HepG2 (cell line): ENCODE measurements around the gene P4HB. TPM values are rescaled to one million over a fixed set of nuclear protein-coding genes. Genes with fewer than 3 reads are reported as not detected.

Source experiments
- ETV5 ChIP-seq: IDR thresholded peaks from 2 replicates; pipeline ENCODE4 v1.6.1; 2018; ENCODE audit warnings: missing biosample characterization, missing genetic modification reagents, inconsistent platforms, borderline replicate concordance
- FIP1L1 ChIP-seq: fragments of 200-400 bp; formaldehyde crosslinking; IDR thresholded peaks from 2 replicates; pipeline ENCODE4 v1.6.1; 2018; ENCODE audit warnings: low read depth, mild to moderate bottlenecking, low read length, moderate library complexity, borderline replicate concordance; ENCODE audit not compliant: insufficient read depth
- GABPB1 ChIP-seq: IDR thresholded peaks from 2 replicates; pipeline ENCODE4 v1.6.1; 2016; ENCODE audit warnings: mild to moderate bottlenecking, missing genetic modification reagents, moderate library complexity, missing compliant biosample characterization
- KIAA2018 ChIP-seq: sonication (generic); formaldehyde crosslinking; IDR thresholded peaks from 2 replicates; pipeline ENCODE4 v1.5.0; 2020; ENCODE audit warnings: mild to moderate bottlenecking, missing genetic modification reagents, borderline replicate concordance
- MEIS1 ChIP-seq: sonication (generic); formaldehyde crosslinking; IDR thresholded peaks from 2 replicates; pipeline ENCODE4 v1.9.0; 2021; ENCODE audit warnings: mild to moderate bottlenecking, missing genetic modification reagents, moderate library complexity, borderline replicate concordance
- MTF1 ChIP-seq: sonication (generic); formaldehyde crosslinking; IDR thresholded peaks from 2 replicates; pipeline ENCODE4 v1.5.0; 2020; ENCODE audit warnings: missing genetic modification reagents
- NCOA1 ChIP-seq: sonication (generic); formaldehyde crosslinking; IDR thresholded peaks from 2 replicates; pipeline ENCODE4 v1.9.0; 2021; ENCODE audit warnings: missing genetic modification reagents
- NFKBIZ ChIP-seq: IDR thresholded peaks from 2 replicates; pipeline ENCODE4 v1.6.1; 2018; ENCODE audit warnings: missing genetic modification reagents, missing compliant biosample characterization
- ZNF335 ChIP-seq: sonication (generic); formaldehyde crosslinking; IDR thresholded peaks from 2 replicates; pipeline ENCODE4 v1.4.0; 2020; ENCODE audit warnings: missing genetic modification reagents
- ZNF501 ChIP-seq: sonication (generic); formaldehyde crosslinking; IDR thresholded peaks from 2 replicates; pipeline ENCODE4 v1.5.1; 2020; ENCODE audit warnings: mild to moderate bottlenecking, moderate library complexity, missing genetic modification reagents
- ZNF547 ChIP-seq: sonication (generic); formaldehyde crosslinking; IDR thresholded peaks from 2 replicates; pipeline ENCODE4 v1.5.1; 2020; ENCODE audit warnings: mild to moderate bottlenecking, missing genetic modification reagents
- ZNF572 ChIP-seq: sonication (generic); formaldehyde crosslinking; IDR thresholded peaks from 2 replicates; pipeline ENCODE4 v1.5.1; 2020; ENCODE audit warnings: mild to moderate bottlenecking, missing genetic modification reagents
- ZNF724P ChIP-seq: sonication (generic); formaldehyde crosslinking; IDR thresholded peaks from 2 replicates; pipeline ENCODE4 v1.8.0; 2022; ENCODE audit warnings: missing genetic modification reagents, borderline replicate concordance
- polyA plus RNA-seq, 8 experiments: library from polyadenylated mRNA; depleted of rRNA in 3 of 8; stranded (reverse) in 7 of 8; unstranded in 1 of 8; fragments of >200 nt; fragmentation: Illumina TruSeq in 4 of 8; extraction: Trizol in 4 of 8; gene quantifications; 2 replicates each; pipeline versions ENCODE4 v1.2.1 to v1.2.3, GENCODE V29; 2011 to 2016; ENCODE audit warnings: low read depth in 4 of 8, missing spikeins in 1 of 8, mixed read lengths in 1 of 8; ENCODE audit not compliant: insufficient read depth in 1 of 8
- total RNA-seq, 5 experiments: library from RNA; depleted of rRNA; stranded (reverse); fragments of >200 nt; fragmentation: Illumina TruSeq; extraction: Trizol; gene quantifications; 2 replicates each; pipeline ENCODE4 v1.2.3, GENCODE V29; 2016; ENCODE audit warnings: low read depth in 1 of 5
- TF ChIP-seq, protein P1 (sequence below): IDR thresholded peaks from 2 replicates; pipeline ENCODE4 v1.6.1; 2012; ENCODE audit warnings: low read length, improper control_type of control experiment

P4HB gene
- total and polyA plus RNA-seq, 2 of the 13 experiments (the other 11 are each of a cell fraction or from before 2014, with no cell fraction given), result 185 to 782 TPM

DNA sequence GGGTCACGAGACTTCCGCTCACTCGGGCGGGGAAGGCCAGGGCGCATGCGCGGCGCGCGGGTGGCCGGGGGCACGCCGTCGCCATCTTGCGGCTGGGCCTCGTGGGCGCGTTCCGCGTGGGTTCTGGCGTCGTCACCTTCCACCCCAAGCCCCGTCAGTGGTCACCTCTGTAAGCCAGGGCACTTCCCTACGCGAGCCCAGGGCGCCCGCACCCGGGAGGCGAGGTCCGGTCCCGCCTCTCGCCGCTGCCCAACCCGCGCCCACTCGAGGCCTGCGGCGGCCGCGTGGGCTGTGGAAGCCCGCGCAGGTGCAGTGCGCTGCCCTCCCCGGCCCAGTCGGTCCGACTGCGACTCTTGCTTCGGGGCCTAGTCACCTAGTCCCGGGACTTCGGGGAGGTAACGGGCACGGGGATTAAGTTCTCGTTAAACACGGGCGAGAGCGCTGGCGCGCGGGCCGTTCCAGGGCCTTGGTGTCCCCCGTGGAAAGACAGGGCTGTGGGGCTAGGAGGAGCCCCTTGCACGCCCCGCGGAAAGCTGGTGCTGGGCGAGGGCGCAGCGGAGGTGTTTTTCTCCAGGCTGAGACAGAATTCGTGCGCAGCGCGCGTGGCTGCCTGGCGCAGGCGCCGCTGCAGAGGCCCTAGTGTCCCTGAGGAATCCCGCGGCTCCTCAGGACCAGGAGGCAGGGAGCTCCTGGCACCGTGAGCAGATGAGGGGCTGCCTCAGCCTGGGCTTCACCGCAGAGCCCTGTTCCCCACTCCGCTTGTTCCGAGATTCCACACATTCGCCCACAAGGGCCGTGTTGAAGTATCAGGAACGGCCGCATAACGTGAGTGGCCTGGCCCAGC lies 11.3 kb upstream of the P4HB start (continued):
- TF ChIP-seq KIAA2018 (CRISPR knock-in tag) (no peak), ETV5 (CRISPR knock-in tag) (peak; percentile 99), MEIS1 (CRISPR knock-in tag) (peak; percentile 89), ZNF335 (CRISPR knock-in tag) (0 out of 2 replicates have a peak, but pooled peaks have one; percentile 16), GABPB1 (CRISPR knock-in tag) (peak; percentile 92), NCOA1 (peak; percentile 98), ZNF572 (0 out of 2 replicates have a peak, but pooled peaks have one; percentile 14), NFKBIZ (CRISPR knock-in tag) (0 out of 2 replicates have a peak, but pooled peaks have one; percentile 56), ZNF724P (CRISPR knock-in tag) (peak; percentile 89), ZNF501 (CRISPR knock-in tag) (peak; percentile 89), ZNF547 (CRISPR knock-in tag) (peak; percentile 99), FIP1L1 (no peak), MTF1 (CRISPR knock-in tag) (no peak)
- TF ChIP-seq, protein P1, sequence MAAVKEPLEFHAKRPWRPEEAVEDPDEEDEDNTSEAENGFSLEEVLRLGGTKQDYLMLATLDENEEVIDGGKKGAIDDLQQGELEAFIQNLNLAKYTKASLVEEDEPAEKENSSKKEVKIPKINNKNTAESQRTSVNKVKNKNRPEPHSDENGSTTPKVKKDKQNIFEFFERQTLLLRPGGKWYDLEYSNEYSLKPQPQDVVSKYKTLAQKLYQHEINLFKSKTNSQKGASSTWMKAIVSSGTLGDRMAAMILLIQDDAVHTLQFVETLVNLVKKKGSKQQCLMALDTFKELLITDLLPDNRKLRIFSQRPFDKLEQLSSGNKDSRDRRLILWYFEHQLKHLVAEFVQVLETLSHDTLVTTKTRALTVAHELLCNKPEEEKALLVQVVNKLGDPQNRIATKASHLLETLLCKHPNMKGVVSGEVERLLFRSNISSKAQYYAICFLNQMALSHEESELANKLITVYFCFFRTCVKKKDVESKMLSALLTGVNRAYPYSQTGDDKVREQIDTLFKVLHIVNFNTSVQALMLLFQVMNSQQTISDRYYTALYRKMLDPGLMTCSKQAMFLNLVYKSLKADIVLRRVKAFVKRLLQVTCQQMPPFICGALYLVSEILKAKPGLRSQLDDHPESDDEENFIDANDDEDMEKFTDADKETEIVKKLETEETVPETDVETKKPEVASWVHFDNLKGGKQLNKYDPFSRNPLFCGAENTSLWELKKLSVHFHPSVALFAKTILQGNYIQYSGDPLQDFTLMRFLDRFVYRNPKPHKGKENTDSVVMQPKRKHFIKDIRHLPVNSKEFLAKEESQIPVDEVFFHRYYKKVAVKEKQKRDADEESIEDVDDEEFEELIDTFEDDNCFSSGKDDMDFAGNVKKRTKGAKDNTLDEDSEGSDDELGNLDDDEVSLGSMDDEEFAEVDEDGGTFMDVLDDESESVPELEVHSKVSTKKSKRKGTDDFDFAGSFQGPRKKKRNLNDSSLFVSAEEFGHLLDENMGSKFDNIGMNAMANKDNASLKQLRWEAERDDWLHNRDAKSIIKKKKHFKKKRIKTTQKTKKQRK, result no peak
